ENCODE measurements around the gene TAS1R3. TPM values are rescaled to one million over a fixed set of nuclear protein-coding genes. Genes with fewer than 3 reads are reported as not detected.

TAS1R3 gene
- polyA plus RNA-seq, 1 donor, result 3.9 TPM

GRCh38 chr1:1324524-1325287 lies 6.4 kb upstream of the TAS1R3 start, which contains the start of the genes CPTP and INTS11:
Gene CPTP, plus strand, starts transcription at chr1:1324802. Its CDS starts 2,109 bp downstream, at chr1:1326911.
Gene INTS11, minus strand, starts transcription at chr1:1324660. Its CDS starts 52 bp downstream, at chr1:1324608.
- peak; percentile 92 for DNase-seq

GRCh38 chr1:1325288-1326074 lies 5.6 kb upstream of the TAS1R3 start:
- DNase-seq, result no peak

GRCh38 chr1:1326075-1326605 lies 4.9 kb upstream of the TAS1R3 start:
- no peak for DNase-seq

- DNase-seq, result no peak
Measured at GRCh38 chr1:1327291-1327690, 3.8 kb upstream of the TAS1R3 start.

- DNase-seq, result no peak
Measured at GRCh38 chr1:1328254-1328653, 2.8 kb upstream of the TAS1R3 start.

- DNase-seq, result no peak
Measured at GRCh38 chr1:1329304-1330210, 1.5 kb upstream of the TAS1R3 start.

- no peak for DNase-seq
Measured at GRCh38 chr1:1330366-1331067, 563 bp upstream of the TAS1R3 start.

- no peak for DNase-seq
Measured at GRCh38 chr1:1332031-1332755, 1.1 kb downstream of the TAS1R3 start.

GRCh38 chr1:1332774-1333480 lies 1.8 kb downstream of the TAS1R3 start:
- DNase-seq, result no peak

GRCh38 chr1:1333551-1334241 lies 2.6 kb downstream of the TAS1R3 start:
- no peak for DNase-seq

- DNase-seq, result no peak
Measured at GRCh38 chr1:1334835-1335234, 3.8 kb downstream of the TAS1R3 start.

GRCh38 chr1:1335283-1335682 lies 4.2 kb downstream of the TAS1R3 start:
- DNase-seq, result no peak

- no peak for DNase-seq
Measured at GRCh38 chr1:1335792-1336248, 4.7 kb downstream of the TAS1R3 start.

GRCh38 chr1:1336446-1336845 lies 5.4 kb downstream of the TAS1R3 start:
- DNase-seq, result no peak

- DNase-seq, result no peak
Measured at GRCh38 chr1:1336931-1337792, 6.1 kb downstream of the TAS1R3 start.

- DNase-seq, result no peak
Measured at GRCh38 chr1:1337793-1338147, 6.7 kb downstream of the TAS1R3 start.

- DNase-seq, result no peak
Measured at GRCh38 chr1:1338278-1338677, 7.2 kb downstream of the TAS1R3 start.

GRCh38 chr1:1340185-1340584 lies 9.1 kb downstream of the TAS1R3 start:
- no peak for DNase-seq

Measured in hindlimb muscle (tissue), 1 donor.